Right lobe of liver (tissue), 4 donors: ENCODE results near the gene CYP19A1.

Source experiments
- CTCF ChIP-seq, 4 donors: fragments of 200-600 bp in 3 of 4; fragments of 450-650 bp in 1 of 4; IDR thresholded peaks; one replicate each; pipeline versions ENCODE4 v1.5.1 to v1.8.0; 2016 to 2022; ENCODE audit warnings: antibody characterized with exemption in 4 of 4, mild to moderate bottlenecking in 2 of 4
- POLR2A ChIP-seq: fragments of 450-650 bp; IDR thresholded peaks from one replicate; pipeline ENCODE4 v1.6.1; 2017; ENCODE audit warnings: antibody characterized with exemption, mild to moderate bottlenecking
- donor health status: DM: no; HTN: no; CAD: no.
- donor health status: DM: no; HTN: no; CAD: no.
- donor health status: DM: no; HTN: yes; CAD: no.

GRCh38 chr15:51280838-51281237 is 57.6 kb downstream of the CYP19A1 start:
- TF ChIP-seq POLR2A, result no peak
- no peak for TF ChIP-seq CTCF (IDR thresholded peaks at IDR 0.05)
